ENCODE measurements around the gene AMT.

Gene AMT

GRCh38 chr3:49388289-49388820 lies 33.9 kb downstream of the AMT start:
- no peak for DNase-seq (ENCODE audit: low read depth)

GRCh38 chr3:49387721-49388120 lies 34.6 kb downstream of the AMT start:
- no peak for DNase-seq (ENCODE audit: low read depth)

GRCh38 chr3:49386056-49386756 lies 36.1 kb downstream of the AMT start:
- no peak for DNase-seq (ENCODE audit: low read depth)

DNA sequence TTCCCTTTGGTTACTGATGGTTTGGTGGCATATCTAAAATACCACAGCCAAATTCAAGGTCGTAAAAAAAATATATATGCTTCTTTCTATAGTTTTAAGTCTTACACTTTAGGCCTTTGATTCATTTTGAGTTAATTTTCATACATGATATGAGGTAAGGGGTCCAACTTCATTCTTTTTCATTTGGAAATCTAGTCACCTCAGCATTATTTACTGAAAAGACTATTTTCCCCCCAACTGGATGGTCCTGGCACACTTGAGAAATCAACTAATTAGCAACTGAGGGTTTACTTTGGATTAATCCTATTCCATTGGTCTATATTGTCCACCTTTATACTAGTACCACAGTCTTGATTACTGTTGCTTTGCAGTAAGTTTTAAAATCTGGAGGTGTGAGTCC lies 36.7 kb downstream of the AMT start:
- DNase-seq (ENCODE audit: low read depth) = no peak

GRCh38 chr3:49383387-49383786 lies 38.9 kb downstream of the AMT start:
- DNase-seq (ENCODE audit: low read depth) = no peak

DNA sequence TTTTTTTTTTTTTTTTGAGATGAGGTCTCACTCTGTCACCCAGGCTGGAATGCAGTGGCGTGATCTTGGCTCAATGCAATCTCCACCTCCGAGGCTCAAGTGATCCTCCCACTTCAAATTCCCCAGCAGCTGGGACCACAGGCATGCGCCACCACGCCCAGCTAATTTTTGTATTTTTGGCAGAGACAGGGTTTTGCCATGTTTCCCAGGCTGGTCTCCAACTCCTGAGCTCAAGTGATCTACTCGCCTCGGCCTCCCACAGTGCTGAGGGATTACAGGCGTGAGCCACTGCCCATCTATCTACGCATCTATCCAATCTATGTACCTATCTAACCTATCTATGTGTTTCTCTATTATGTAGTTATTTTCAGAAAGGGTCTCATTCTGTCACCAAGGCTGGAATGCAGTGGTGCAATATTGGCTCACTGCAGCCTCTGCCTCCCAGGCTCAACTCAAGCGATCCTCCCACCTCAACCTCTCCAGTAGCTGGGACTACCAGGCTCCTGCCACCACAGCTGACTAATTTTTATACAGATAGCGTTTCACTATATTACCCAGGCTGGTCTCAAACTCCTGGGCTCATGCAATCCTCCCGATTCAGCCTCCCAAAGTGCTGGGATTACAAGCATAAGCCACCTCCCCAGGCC lies 43.9 kb downstream of the AMT start:
- DNase-seq (ENCODE audit: low read depth) = no peak

GRCh38 chr3:49377483-49377882 lies 44.8 kb downstream of the AMT start:
- DNase-seq (ENCODE audit: low read depth) = peak; percentile 6

DNA sequence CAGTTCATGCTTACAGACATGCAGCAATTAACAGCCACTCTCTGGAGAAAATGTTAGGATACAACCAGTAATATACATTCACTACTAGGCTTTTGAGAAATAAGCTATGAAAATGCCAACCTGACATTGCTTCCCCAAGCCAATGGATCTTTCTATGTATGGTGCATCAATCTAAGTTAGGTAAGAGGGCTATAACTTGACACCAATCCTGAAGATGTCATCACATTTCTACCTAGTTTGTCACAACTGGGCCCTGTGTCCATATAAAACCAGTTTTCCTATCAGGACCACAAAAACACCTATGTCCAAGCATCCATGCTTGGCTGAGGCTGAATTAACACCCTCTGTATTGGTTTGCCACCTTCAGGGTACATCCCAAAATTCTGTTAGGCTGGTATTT lies 50.3 kb downstream of the AMT start:
- no peak for DNase-seq (ENCODE audit: low read depth)

DNA sequence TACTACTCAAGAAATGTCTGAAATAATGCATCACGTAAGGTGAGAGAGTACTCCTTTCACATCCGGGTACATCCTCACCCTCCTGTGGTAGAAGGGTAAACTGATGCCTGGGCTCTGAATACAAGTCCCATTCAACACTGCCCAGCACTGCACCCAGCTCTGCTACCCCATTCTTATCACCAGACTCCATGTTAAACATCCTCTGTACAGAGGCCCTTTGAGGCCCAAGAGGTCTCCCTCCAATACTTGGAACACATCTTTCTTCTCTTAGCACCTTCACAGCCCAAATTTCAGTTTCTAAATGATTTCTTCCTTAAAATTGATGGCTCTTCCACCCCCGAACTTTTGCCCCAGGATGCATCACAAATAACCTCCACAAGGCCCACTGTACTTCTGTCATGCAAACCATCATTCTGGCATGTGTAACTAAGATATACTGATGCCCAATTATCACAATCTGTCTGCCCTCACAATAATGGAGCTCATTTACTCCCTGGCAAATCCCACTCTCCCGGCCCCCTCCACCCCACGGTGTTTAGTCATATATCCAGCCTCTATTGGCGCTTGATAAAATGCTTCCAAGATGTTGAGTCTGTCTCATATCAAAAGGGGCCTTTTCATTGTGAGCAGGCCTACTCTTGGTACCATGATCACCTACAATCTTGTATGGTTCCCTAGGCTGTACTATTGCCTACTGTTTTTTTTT lies 51.5 kb downstream of the AMT start:
- DNase-seq (ENCODE audit: low read depth) = no peak

Data from activated T-helper 1 cell treated with Interleukin-2 at 50 U/mL for 16 hours (primary cell).